Measurements from ENCODE around the gene PCDHGA1.
"Not testable (repeated sequence)": the region's sequence is repeated elsewhere in the genome, so short reads cannot be mapped to it uniquely, and the experiment has no call there.

Gene PCDHGA1

DNA sequence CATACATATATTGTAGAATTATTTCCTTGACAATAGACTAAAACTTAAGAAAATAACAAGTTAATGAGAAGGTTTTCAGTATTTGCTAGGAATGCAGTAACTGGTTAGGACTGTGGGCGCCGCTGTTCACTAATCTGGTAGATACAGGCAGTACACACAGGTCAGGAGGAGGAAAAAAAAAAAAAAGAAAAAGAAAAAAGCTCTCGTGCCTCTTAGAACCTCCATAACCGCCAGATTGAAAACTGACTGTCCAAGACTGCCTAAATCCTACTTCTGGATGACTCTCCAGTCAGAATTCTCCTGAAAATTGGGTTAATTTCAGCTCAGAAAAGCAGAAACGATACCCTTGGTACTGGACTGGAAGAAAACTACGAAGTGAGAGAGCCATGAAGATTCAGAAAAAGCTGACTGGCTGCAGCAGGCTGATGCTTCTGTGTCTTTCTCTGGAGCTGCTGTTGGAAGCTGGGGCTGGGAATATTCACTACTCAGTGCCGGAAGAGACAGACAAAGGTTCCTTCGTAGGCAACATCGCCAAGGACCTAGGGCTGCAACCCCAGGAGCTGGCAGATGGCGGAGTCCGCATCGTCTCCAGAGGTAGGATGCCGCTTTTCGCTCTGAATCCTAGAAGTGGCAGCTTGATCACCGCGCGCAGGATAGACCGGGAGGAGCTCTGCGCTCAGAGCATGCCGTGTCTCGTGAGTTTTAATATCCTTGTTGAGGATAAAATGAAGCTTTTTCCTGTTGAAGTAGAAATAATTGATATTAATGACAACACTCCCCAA, at the start of gene PCDHGA1:
Gene PCDHGA1, plus strand, starts transcription at position 216 of the 782 bp plus-strand sequence.
- H3K4me3 ChIP-seq (replicated peaks; ENCODE audit: low read depth, low read length), result peak within 1 kb of the TSS; percentile 24
- TF ChIP-seq, protein P1, sequence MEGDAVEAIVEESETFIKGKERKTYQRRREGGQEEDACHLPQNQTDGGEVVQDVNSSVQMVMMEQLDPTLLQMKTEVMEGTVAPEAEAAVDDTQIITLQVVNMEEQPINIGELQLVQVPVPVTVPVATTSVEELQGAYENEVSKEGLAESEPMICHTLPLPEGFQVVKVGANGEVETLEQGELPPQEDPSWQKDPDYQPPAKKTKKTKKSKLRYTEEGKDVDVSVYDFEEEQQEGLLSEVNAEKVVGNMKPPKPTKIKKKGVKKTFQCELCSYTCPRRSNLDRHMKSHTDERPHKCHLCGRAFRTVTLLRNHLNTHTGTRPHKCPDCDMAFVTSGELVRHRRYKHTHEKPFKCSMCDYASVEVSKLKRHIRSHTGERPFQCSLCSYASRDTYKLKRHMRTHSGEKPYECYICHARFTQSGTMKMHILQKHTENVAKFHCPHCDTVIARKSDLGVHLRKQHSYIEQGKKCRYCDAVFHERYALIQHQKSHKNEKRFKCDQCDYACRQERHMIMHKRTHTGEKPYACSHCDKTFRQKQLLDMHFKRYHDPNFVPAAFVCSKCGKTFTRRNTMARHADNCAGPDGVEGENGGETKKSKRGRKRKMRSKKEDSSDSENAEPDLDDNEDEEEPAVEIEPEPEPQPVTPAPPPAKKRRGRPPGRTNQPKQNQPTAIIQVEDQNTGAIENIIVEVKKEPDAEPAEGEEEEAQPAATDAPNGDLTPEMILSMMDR (IDR thresholded peaks at IDR 0.05; ENCODE audit: low read depth, low read length, missing control alignments), result peak; percentile 48
- no peak for DNase-seq (ENCODE audit: extremely low read depth, low read depth)

DNA sequence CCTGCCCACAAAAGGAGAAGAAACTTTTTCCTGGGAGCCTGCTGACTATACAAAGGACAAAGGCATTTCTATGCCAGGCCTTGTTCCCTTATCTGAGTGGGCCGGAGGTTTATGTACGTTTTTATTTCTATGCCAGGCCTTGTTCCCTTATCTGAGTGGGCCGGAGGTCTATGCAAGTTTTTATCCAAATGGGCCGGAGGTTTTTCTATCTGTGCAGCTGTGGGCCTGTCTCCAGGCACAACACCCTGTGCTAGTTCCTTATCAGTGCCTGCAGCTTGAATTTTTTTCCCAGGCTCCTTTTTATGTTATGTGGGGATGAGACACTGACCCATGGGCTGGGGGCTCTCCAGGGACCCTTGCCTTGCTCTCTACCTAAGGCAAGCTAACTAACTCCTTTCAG, 31.9 kb upstream of the PCDHGA1 start:
- TF ChIP-seq, protein P1 (IDR thresholded peaks at IDR 0.05; ENCODE audit: low read depth, low read length, missing control alignments), result no peak
- no peak overlapping the region for H3K4me3 ChIP-seq (replicated peaks; ENCODE audit: low read depth, low read length)
- DNase-seq (ENCODE audit: extremely low read depth, low read depth), result no peak

DNA sequence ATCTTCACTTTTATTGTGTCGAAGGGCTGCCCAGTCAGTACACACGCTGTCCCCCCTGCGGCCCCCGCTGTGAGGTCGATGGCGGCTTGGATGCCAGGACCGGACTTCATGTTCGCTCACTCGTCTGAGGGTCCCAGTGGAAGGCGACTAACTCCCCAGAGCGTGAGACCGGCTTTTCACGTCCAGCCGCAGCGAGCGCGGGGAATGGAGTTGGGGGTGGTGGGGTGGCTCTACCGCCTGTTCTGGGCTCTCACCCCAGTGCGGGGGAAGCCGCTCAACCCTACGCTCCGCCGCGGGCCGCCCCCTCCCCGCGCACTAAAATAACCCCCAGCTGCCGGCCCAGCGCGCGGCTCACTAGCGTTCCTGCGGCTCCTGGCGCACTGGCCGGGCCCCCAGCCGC, 26.6 kb upstream of the PCDHGA1 start, which contains the start of gene SLC25A2:
Gene SLC25A2, minus strand, starts transcription at position 294 of the 400 bp plus-strand sequence. Its CDS starts 184 bp downstream, at position 110.
- no peak for DNase-seq (ENCODE audit: extremely low read depth, low read depth)
- TF ChIP-seq, protein P1 (IDR thresholded peaks at IDR 0.05; ENCODE audit: low read depth, low read length, missing control alignments), result no peak
- no peak within 1 kb of the TSS for H3K4me3 ChIP-seq (replicated peaks; ENCODE audit: low read depth, low read length)

DNA sequence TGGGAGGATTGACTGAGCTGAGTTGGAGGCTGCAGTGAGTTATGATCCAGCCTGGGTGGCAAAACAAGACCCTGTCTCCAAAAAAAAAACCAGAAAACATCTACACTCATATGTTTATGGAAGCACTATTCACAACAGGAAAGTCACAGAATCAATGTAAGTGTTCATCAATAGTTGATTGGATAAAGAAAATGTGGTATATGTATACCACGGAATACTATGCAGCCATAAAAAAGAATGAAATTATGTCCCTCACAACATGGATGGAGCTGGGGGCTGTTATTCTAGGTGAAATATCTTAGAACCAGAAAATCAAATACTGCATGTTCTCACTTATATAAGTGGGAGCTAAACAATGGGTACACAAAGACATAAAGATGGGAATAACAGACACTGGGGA, 23.7 kb upstream of the PCDHGA1 start:
- DNase-seq (ENCODE audit: extremely low read depth, low read depth), result no peak
- TF ChIP-seq, protein P1 (IDR thresholded peaks at IDR 0.05; ENCODE audit: low read depth, low read length, missing control alignments), result no peak

DNA sequence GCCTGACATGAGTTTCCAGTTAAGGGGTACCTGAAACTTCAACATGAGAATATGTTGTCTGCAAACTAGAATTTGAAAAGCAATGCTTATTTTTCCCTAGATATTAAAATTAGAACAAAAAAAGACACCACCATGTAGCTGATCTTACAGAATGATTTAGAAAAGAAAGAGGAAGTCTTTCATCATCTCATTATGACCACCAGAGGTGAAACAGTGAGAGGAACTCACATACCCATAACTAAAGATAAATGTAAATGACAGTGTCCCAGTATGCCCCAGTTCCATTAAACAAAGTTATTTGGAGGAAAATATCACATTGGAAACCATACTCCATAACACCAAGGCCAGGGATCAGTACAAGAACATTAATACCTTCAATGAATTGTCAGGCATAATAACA, 16.6 kb upstream of the PCDHGA1 start:
- no peak overlapping the region for H3K4me3 ChIP-seq (replicated peaks; ENCODE audit: low read depth, low read length)
- TF ChIP-seq, protein P1 (IDR thresholded peaks at IDR 0.05; ENCODE audit: low read depth, low read length, missing control alignments), result no peak
- no peak for DNase-seq (ENCODE audit: extremely low read depth, low read depth)

More for the DNA sequence above, 23.7 kb upstream of the PCDHGA1 start:
- H3K4me3 ChIP-seq (replicated peaks; ENCODE audit: low read depth, low read length), result no peak overlapping the region

DNA sequence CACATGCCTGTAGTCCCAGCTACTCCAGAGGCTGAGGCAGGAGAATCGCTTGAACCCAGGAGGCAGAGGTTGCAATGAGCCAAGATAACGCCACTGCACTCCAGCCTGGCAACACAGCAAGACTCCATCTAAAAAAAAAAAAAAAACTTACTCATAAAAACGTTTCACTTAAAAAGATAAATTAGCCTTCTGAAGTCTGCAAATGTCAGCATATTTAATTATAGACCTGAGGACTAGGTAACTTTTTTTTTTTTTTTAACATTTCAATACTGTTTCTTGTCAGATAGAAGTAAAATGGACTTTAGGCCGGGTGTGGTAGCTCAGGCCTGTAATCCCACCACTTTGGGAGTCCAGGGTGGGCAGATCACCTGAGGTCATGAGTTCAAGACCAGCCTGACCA, 13.4 kb upstream of the PCDHGA1 start:
- not testable (repeated sequence) for DNase-seq (ENCODE audit: extremely low read depth, low read depth); H3K4me3 ChIP-seq (replicated peaks; ENCODE audit: low read depth, low read length)

DNA sequence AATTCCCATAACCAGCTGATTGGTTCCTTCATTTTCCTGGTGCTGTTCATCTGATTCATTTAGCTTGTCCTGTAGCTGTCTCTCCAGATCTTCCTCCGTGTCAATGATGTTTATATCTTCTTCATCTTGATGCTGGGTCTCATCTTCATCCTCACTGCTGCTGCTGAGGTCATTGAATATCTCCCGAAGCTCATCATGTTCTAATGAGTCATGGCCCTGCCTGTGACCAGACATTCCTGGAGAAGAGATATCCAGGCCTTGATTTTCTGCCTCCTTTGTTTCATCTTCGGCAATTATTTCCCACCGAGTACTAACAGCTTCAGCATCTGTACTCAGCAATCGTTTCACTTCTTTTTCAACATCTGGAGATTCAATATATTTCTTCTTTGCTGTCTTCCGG, 11.1 kb upstream of the PCDHGA1 start:
- TF ChIP-seq, protein P1 (IDR thresholded peaks at IDR 0.05; ENCODE audit: low read depth, low read length, missing control alignments), result no peak

More for the DNA sequence above, 11.1 kb upstream of the PCDHGA1 start:
- no peak overlapping the region; the same call in 1 of the 2 replicates for H3K4me3 ChIP-seq (replicated peaks; ENCODE audit: low read depth, low read length)
- no peak for DNase-seq (ENCODE audit: extremely low read depth, low read depth)

All from HFF-Myc (cell line).